Medulla oblongata (tissue), 1 donor: Measurements from ENCODE around the gene GRK6.
"Not testable (repeated sequence)": the region's sequence is repeated elsewhere in the genome, so short reads cannot be mapped to it uniquely, and the experiment has no call there.

Source experiments
- DNase-seq: peaks from one replicate; pipeline ENCODE4 v3.0.0-alpha.2; 2015; ENCODE audit errors: extremely low spot score

The GRK6 gene

DNA sequence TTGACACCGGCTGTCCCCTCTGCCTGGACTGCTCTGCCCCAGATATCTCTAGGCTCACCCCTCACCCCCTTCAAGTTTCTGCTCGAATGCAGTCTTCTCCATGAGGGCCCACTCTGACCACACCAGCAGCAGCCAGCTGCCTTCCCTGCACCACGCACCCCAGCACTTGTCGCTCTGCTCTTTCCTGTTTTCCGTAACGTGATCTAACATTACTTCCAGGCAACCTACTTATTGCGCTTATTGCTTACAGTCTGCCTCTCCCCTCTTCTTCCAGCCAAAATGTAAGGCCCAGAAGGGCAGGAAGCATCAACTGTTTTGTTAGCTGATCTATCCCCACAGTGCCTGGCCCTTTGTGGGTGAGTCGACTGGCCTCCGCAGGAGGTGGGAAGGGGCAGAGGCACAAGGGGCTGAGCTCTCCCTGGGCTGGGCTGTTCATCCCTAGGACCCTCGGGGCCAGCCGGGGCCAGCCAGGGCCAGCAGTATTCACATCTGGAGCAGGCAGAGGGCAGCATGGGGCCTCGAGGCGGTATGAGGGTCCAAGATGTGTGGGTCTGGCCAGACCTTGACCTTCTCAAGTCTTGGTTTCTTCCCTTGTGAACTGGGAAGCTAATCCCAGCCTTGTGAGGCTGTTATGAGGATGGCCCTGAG lies 58.5 kb downstream of the GRK6 start:
- no peak for DNase-seq

DNA sequence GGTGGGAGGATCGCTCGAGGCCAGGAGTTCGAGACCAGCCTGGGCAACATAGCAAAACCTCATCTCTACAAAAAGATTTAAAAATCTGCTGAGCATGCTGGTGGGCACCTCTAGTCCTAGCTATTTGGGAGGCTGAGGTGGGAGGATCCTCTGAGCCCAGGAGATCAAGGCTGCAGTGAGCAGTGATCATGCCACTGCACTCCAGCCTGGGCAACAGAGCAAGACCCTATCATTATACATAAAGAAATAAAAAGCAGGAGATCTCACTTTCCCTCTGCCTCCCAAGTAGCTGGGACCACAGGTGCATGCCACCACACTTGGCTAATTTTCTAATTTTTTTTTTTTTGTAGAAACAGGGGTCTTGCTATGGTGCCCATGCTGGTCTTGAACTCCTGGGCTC lies 59.3 kb downstream of the GRK6 start:
- not testable (repeated sequence) for DNase-seq

DNA sequence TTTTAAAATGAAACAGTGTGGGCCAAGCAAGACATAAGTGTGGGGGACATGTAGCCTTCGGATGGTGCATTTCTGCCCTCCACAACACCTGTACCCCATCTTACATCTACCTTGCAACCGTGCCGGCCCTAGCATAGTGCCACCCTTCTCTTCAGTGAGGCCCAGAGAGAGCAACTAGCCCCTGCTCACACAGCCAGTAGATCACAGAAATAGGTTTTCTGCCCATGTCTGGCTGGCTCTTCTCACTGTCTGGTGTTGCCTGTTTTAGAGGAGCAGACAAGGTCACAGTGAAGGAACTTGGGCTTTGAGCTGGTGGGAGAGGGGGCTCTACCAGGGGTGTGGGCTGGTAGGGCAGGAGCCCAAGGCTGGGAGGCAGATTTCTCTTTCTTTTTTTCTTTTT lies 59.8 kb downstream of the GRK6 start:
- no peak for DNase-seq

DNA sequence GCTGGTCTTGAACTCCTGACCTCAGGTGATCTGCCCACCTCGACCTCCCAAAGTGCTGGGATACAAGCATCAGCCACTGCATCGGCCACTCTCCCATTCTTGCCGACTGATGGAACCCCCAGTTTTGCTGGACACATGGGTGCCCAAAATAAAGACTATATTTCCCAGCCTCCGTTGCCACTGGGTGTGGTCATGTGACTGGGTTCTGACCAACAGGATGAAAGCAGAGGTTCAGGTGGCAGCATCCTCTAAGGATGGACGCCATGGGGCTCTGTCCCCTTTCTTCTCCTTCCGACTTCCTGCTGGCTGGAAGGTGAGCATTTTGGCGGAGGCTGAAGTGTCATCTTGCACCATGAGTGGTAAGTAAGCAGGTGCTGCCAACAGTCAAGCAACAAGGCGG lies 60.7 kb downstream of the GRK6 start:
- no peak for DNase-seq

DNA sequence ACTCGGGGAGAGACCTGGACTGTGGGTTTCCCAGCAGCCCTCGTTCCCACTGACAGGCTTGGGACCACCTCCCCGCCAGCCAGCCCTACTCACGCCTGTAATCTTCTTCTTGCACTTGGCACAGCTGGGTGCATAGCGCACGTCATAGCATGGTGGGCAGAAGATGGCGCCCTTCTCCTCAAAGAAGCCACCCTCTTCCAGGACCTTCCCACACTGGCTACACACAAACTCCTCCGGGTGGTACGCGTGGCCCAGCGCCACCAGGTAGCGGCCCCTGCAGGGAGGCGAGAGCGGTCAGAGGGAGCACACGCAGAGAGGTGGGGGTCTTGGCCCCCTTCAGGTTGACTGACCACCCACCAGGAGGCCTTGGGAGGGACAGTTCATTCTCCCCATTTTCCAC lies 61.5 kb downstream of the GRK6 start:
- no peak for DNase-seq

DNA sequence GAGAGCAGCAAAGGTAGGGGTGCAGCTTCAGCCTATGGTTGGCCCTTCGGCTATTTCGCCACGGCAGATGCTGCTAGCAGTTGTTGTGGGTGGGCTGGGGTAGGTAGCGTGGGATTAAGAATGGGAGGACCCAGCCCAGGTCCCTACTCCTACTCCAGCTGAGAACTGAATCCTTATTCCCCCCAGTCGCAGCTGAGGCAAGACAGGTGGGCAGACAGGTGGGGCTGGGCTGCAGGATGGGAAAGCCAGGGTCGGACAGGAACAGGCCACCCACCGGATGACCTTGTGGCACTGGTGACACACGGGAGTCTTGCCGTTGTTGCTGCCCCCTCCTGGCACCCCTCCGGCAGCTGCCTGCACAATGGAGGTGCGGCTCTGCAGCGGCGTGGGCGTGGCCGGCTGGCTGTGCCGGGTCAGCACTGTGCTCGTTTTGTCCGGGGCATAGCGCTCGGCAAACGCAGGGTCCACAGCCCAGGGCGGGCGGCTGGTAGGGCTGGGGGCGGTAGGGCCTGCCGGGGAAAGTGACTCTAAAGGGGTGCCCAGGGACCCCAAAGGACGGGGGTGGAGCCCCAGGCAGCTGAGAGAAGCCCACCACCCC lies 62.7 kb downstream of the GRK6 start:
- DNase-seq = no peak

DNA sequence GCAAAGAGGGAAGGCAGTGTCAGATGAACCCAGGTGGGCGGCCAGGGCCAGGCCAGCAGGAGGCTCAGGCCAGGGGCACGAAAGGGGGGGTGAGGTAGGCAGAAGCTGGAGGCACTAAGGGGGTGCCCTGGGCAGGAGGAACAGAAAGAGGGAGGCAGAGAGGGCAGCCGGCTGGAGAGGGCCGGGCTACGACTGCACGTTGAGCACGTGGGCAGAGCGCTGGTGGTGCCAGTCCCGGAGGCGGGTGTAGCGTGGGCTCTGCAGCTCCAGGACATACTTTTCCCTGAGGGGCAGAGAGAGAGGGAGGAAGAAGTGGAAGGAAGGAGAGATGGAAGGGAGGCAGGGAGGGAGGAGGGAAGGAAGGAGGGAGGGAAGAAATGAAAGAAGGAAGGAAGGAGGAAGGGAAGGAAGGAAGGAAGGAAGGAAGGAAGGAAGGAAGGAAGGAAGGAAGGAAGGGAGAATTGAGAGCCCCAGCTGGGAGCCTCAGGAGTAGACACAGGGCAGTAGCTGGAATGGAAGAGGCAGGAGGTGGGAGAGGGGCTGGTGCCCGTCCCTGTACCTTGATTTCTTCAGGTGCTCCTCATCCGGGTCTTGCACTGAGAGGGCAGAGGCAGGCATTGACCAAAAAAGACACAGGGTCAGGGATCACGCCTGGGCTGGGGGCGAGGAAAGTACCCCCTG lies 64.0 kb downstream of the GRK6 start:
- DNase-seq = no peak

DNA sequence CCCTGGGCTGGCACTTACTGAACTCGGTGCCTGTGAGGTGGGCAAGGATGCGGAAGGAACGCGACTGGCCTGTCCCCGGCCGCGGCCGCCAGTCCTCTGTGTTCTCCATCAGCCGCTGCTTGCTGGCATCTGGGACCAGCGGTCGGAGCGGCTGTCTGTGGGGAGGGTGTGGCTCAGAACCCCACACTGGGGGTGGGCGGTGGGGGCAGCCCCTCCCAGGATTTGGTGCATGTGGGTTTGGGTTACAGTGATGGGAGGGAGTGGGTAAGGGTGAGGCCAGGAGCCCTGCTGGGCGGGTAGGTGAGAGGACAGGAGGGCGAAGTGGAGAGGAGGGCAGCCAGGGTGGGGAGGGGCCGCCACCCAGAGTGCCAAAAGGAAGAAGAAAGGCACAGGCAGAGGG lies 64.5 kb downstream of the GRK6 start:
- no peak for DNase-seq

DNA sequence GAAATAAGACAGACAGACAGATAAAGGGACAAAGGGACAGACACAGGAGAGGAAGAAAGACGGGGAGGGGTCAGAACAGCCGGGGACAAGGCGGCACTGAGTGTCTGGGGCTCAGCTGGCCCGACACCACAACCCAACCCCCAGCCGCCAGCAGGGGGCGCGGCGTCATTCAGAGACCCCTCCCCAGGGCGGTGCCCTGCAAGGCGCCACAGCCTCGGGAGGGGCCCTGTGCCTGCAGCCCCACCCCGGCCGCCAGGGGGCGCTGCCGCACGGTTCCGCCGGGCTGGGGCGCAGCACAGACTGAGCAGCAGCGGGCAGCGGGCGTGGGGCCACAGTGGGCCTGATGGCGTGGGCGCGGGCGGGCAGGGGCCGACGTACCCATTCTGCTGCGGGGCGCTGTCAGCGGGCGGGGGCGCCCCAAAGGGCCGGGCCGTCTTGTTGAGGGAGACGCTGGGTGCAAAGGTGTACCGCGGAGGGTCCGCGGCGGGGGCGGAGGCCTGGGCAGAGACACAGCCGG lies 65.0 kb downstream of the GRK6 start:
- DNase-seq = no peak

DNA sequence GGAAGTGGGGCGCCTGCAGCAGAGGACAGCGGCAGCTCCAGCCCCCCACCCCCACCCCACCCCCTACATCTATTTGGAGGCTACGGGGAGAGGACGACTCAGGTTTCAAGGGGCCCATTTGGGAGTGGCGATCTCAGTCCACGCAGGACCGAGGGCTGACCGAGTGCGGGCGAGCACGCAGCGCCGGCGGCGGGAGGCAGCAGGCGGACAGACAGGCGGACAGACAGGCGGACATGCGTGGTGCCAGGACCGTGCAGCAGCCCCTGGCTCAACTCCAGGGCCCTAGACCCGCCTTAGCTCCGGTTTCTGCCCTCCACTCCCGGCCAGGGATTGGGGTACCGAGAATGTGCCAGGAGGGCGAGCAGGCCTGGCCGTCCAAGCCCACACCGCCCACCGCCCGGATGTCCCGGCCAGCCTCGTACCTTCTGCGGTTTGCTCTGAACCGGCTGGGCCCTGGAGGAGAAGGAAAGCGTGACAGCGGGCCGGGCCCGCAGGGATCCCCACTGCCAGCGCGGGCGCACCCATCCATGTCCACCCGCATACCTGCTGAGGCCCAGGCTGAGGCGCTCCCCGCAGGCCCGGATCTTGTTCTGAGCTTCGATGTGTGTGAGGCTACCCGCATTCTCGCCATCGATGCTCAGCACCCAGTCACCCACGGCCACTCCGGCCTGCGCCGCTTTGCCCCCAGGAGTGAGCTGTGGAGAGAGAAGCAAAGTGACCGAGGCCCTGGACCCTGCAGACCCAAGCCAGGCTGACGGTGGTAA lies 65.7 kb downstream of the GRK6 start:
- DNase-seq = no peak
